Activated CD8-positive, alpha-beta memory T cell treated with anti-CD3 and anti-CD28 coated beads for 24 hours (primary cell): ENCODE data around the gene RALY.

Source experiments
- DNase-seq: peaks from one replicate; pipeline ENCODE4 v3.0.0-alpha.2; 2020

The RALY gene

DNA sequence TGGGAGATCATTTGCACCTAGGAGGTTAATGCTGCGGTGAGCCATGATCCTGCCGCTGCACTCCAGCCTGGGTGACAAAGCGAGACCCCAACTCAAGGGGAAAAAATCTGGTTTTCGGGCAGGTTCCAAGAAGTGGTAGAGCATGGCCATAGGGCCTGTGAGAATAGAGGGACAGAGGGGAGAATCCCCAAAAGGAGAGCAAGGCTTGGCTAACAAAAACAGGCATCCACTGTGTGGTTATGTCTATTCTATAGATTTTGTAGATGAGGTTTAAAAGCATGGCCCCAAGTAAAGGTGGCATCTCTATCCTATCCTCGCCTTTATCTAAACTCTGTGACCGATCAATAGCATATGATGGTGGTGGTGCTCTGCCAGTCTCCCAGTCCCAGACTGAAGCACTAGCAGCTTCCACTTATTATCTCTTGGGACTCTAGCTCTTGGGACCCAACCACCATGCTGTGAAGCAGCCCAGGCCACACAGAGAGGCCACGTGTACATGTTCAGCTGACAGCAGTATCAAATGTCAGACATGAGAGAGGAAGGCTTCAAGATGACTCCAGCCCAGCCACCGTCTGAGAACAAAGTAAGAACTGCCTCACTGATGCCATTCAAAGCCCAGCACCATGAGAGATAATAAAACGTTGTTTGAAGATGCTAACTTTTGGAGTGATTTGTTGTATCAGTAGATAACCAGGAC lies 90.7 kb downstream of the RALY start:
- DNase-seq = peak; percentile 52

- no peak for DNase-seq
Measured at GRCh38 chr20:34085544-34086040, 91.9 kb downstream of the RALY start.

GRCh38 chr20:34088305-34089174 lies 94.8 kb downstream of the RALY start:
- no peak for DNase-seq

GRCh38 chr20:34089175-34089479 lies 95.4 kb downstream of the RALY start:
- no peak for DNase-seq

DNA sequence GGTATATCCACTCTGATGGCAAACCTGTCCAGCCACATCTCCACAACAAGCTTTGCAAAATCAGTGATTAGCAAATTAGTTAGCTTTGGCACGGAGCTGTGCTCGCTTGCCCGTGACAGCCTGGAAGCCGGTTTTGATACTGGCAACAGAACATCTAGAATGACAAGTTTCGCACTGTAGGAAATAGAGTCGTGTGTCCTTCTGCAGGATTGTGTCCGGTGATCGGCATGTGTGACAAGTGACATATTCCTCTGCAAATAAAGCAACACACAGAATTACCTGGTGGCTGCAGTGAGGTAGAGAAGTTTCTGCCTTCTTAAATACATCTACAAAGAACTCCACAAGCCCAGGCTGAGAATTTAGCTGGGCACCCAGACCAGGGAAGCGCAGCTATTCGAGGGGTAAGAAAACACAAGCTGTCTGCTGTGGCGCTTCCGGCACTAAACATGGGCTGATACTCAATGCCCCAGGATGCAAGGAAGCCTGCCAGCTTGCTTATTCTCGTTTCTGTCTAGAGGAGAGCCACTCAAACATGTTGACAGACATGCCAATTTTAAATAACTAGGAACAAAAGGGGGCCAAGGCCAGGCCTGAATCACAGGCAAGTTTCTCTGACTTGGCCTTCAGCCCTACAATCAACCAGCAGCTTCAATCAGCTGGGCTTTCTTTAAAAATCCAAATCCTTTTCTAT lies 96.1 kb downstream of the RALY start:
- no peak for DNase-seq

DNA sequence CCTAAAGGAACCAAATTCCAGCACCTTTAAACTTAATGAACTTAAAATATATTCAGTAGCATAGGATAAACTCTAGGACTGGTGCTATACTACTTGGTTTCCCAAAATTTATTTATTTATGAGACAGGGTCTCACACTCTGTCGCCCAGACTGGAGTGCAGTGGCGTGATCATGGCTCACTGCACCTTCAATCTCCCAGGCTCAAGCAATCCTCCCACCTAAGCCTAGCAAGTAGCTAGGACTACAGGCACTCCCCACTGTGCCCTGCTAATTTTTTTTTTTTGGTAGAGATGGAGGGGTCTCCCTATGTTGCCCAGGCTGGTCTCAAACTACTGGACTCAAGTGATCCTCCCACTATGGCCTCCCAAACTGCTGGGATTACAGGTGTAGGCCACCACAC lies 96.9 kb downstream of the RALY start:
- DNase-seq = no peak

GRCh38 chr20:34091637-34092200 lies 98.0 kb downstream of the RALY start:
- no peak for DNase-seq

- DNase-seq = no peak
Measured at GRCh38 chr20:34093895-34094294, 100.2 kb downstream of the RALY start.

DNA sequence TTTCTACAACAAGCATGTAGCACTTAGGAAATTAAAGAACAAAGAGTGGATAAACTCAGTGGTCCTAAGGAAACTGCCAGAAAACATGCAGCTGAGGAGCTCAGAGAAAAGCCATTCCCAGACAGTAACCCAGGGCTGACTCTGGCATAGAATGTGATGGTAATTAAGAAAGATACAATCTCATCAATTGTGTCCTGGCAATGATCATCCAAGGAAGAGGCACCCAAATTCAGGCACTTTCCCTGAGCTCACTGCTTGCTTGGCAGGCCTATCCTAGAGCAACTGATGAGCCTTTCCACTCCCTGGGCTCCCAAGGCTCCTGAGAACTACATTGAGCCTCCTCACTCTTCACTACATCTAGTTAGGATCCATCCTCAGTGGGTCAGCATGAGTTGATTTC lies 102.1 kb downstream of the RALY start:
- no peak for DNase-seq

DNA sequence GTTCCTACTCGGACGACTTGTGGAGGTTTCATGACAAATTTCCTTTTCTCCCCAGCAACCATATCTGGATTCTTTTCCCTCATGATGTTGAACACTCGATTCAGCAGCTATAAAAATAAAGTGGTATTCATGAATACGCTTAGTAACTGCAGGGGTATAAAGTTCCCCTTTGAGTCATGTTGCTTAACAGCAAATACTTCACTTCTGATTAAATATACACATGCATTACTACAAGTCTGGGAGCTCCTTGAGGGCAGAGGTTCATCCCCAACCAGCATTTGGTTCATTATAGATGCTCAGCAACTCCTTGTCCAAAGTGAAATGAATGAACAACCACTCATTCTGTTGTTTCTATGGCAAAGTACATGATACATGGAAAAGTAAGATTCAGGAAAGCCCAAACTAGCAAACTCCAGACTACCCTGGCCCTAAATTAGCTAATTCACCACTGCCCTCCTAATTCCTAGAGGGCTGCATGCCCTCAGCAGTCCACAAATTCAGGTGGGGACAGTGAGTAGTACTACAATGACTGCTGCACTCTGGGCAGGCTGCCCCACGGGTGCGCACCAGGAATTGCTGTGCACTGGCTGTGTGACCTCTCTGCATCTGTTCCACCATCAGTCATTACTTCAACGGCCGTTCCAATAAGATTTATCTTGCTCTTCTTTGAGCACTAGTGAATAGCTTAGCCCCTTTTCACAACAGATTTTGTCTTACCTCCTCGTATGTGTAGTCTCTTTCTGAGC lies 103.2 kb downstream of the RALY start:
- DNase-seq = no peak

DNA sequence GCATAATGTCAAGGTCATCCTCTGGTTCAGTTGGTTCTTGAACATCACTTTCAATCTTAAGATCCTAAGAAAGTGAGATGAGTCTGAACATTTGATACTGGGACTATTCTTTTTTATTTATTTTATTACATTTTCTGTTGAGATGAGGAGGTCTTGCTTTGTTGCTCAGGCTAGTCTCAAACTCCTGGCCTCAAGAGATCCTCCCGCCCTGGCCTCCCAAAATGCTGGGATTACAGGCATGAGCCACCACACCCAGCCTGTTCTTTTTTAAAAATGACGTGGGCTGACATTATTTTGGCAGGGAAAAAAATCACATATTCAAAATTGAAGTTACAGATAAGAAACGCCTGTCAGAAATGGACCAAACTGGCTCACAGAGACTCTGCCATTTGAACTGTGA lies 104.9 kb downstream of the RALY start:
- no peak for DNase-seq

DNA sequence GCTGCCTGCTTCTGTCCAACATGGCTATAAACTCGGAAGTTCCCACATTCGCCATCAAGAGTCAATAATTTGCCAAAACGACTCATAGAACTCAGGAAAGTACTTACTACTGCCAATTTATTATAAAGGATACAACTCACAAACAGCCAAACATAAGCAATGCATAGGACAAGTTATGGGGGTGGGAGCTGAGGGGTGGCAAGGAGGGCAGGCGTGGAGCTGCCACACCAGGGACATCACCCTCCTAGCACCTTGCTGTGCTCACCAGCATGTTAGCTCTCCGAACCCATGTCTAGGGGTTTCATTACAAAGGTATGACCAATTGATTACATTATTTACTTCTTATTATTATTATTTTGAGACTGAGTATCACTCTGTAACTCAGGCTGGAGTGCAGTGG lies 106.0 kb downstream of the RALY start:
- DNase-seq = no peak

- no peak for DNase-seq
Measured at GRCh38 chr20:34100576-34100975, 106.9 kb downstream of the RALY start.

DNA sequence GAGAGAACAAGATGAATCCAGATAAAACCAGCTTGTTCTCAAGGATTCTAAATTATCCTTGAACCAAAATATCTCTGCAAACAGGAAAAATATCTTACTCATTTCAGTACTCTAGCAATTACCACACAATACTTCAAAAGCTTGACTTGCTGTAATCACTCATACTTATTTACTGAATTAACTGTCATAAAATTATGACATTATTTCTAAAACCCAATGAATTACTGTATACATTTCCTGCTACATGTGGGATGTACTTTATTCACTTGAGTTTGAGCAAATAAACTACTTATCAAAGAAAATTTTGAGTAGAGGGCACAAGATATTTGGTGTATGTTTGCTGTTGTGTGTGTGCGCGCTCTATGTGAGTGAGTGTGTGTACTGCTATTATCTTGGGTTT lies 108.6 kb downstream of the RALY start:
- no peak for DNase-seq

- DNase-seq = no peak
Measured at GRCh38 chr20:34104059-34104458, 110.3 kb downstream of the RALY start.

DNA sequence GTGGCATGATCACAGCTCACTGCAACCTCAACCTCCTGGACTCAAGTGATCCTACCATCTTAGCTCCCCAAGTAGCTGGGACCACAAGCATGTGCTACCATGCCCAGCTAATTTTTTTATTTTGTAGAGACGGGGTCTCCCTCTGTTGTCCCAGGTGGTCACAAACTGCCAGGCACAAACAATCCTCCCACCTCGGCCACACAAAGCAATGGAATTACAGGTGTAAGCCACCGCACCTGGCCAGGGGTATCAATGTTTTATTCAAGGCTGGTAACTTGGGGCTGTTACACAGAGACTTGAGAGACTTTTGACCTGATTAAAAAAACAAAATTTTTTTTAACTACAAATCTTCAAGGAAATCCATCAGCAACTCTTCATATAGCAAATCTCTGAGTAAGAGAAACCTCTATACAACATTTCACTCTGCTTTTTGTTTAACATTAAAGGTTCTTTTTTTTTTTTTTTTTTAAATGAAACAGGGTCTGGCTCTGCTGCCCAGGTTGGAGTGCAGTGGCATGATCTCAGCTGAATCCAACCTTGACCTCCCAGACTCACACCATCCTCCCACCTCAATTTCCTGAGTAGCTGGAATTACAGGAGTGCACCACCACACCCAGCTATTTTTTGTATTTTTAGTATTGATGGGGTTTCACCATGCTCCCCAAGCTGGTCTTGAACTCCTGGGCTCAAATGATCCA lies 112.4 kb downstream of the RALY start:
- DNase-seq = no peak

- DNase-seq = no peak
Measured at GRCh38 chr20:34108616-34109174, 115.0 kb downstream of the RALY start.

GRCh38 chr20:34109442-34109841 lies 115.7 kb downstream of the RALY start:
- DNase-seq = no peak

- DNase-seq = no peak
Measured at GRCh38 chr20:34110025-34110744, 116.5 kb downstream of the RALY start.

DNA sequence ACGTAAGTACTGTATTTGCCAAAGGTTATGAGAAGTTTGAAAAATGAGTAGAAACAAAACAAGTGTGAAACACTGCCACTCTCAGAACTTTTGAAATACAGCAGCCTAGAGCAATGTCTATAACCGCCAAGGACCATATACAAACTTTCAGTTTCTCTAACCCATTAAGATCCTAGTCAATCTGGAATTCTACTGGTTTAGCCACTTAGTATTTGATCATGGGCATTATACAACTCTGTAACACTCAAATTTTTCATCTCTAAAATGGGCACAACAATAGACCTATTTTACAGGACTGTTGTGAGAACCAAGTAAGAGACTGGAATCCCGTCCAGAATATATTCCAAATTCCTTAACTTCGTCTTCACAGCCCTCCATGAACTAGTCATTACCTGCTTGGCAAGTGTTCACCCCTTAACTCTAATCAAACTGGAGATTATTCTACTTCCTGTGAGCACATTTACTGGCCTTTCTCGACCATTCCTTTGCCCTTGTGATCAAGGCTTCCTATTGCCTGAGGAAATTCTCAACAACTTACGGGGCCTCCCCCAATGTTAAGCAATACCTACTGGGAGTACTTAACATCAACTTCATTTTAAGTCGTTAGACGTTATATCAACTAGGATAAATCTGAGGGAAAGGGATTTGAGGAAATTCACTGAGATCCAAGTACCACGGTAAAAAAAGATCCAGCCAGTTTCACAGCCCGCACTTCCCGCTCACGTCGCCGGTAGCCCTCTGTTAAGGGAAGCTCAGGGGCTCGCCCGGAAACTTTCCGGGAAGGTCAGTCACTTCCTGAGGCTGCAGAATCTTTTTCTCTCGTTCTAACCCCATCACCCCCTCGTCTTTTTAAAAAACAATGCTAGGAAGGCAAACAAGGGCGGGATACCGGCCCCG lies 117.3 kb downstream of the RALY start:
- DNase-seq = no peak
